ENCODE data around the gene TRIM24.

DNA sequence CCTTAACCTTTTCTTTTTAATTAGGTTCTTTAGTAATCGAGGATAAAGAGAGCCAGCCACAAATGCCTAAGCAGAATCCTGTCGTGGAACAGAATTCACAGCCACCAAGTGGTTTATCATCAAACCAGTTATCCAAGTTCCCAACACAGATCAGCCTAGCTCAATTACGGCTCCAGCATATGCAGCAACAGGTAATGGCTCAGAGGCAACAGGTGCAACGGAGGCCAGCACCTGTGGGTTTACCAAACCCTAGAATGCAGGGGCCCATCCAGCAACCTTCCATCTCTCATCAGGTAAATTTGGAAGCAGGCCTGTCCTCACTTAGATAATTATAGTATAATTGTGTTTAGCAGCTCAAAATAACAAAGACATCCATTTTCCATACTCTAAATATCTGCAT lies 94.6 kb downstream of the TRIM24 start:
- TF ChIP-seq SIN3A (IDR thresholded peaks at IDR 0.05; ENCODE audit: borderline replicate concordance, insufficient read depth, low read depth, low read length) (no peak), TCF7L2 (IDR thresholded peaks at IDR 0.05; ENCODE audit: low read depth, low read length) (no peak), CTCF (IDR thresholded peaks at IDR 0.05) (no peak)
- TF ChIP-seq, protein P1, sequence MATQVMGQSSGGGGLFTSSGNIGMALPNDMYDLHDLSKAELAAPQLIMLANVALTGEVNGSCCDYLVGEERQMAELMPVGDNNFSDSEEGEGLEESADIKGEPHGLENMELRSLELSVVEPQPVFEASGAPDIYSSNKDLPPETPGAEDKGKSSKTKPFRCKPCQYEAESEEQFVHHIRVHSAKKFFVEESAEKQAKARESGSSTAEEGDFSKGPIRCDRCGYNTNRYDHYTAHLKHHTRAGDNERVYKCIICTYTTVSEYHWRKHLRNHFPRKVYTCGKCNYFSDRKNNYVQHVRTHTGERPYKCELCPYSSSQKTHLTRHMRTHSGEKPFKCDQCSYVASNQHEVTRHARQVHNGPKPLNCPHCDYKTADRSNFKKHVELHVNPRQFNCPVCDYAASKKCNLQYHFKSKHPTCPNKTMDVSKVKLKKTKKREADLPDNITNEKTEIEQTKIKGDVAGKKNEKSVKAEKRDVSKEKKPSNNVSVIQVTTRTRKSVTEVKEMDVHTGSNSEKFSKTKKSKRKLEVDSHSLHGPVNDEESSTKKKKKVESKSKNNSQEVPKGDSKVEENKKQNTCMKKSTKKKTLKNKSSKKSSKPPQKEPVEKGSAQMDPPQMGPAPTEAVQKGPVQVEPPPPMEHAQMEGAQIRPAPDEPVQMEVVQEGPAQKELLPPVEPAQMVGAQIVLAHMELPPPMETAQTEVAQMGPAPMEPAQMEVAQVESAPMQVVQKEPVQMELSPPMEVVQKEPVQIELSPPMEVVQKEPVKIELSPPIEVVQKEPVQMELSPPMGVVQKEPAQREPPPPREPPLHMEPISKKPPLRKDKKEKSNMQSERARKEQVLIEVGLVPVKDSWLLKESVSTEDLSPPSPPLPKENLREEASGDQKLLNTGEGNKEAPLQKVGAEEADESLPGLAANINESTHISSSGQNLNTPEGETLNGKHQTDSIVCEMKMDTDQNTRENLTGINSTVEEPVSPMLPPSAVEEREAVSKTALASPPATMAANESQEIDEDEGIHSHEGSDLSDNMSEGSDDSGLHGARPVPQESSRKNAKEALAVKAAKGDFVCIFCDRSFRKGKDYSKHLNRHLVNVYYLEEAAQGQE (IDR thresholded peaks at IDR 0.05; ENCODE audit: insufficient read depth in 1 of 2, low read depth in 2 of 2, low read length in 1 of 2), result no peak

Measured in Panc1 (cell line).